ENCODE data around the gene C2CD3.

DNA sequence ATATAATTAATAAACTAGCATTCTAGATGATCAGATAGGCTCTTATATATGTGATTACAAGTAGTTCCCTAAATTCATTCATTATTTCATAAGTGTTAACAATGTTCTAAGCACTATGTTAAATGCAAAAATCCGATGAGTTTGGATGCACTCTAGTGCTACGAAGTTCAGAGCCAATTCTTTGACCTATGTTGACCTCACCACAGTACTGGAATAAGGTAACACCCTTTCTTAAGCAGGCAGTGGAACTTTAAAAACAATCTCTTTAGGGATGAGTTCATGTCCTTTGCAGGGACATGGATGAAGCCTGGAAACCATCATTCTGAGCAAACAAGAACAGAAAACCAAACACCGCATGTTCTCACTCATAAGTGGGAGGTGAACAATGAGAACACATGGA lies 93.6 kb downstream of the C2CD3 start:
- no peak for TF ChIP-seq POLR2A (IDR thresholded peaks at IDR 0.05)
- TF ChIP-seq, protein P1, sequence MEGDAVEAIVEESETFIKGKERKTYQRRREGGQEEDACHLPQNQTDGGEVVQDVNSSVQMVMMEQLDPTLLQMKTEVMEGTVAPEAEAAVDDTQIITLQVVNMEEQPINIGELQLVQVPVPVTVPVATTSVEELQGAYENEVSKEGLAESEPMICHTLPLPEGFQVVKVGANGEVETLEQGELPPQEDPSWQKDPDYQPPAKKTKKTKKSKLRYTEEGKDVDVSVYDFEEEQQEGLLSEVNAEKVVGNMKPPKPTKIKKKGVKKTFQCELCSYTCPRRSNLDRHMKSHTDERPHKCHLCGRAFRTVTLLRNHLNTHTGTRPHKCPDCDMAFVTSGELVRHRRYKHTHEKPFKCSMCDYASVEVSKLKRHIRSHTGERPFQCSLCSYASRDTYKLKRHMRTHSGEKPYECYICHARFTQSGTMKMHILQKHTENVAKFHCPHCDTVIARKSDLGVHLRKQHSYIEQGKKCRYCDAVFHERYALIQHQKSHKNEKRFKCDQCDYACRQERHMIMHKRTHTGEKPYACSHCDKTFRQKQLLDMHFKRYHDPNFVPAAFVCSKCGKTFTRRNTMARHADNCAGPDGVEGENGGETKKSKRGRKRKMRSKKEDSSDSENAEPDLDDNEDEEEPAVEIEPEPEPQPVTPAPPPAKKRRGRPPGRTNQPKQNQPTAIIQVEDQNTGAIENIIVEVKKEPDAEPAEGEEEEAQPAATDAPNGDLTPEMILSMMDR (IDR thresholded peaks at IDR 0.05), result no peak

All from tibial nerve (tissue), 3 donors.